Activated CD4-positive, alpha-beta T cell treated with anti-CD3 and anti-CD28 coated beads for 48 hours (primary cell): Measurements from ENCODE around the gene SPOCK1.

ENCODE experiments used
- DNase-seq: peaks from one replicate; pipeline ENCODE4 v3.0.0-alpha.2; 2020

The SPOCK1 gene

GRCh38 chr5:137439645-137440044, 59.5 kb downstream of the SPOCK1 start:
- no peak for DNase-seq

- DNase-seq: no peak
Observed at GRCh38 chr5:137438932-137439331, 60.2 kb downstream of the SPOCK1 start.

- DNase-seq: no peak
Observed at GRCh38 chr5:137437774-137438173, 61.4 kb downstream of the SPOCK1 start.

- DNase-seq: no peak
Observed at GRCh38 chr5:137433539-137433938, 65.6 kb downstream of the SPOCK1 start.

- DNase-seq: no peak
Observed at GRCh38 chr5:137432376-137432775, 66.8 kb downstream of the SPOCK1 start.

GRCh38 chr5:137431051-137431450, 68.1 kb downstream of the SPOCK1 start:
- DNase-seq: no peak

GRCh38 chr5:137415231-137415681, 83.9 kb downstream of the SPOCK1 start:
- no peak for DNase-seq

- DNase-seq: no peak
Observed at GRCh38 chr5:137414112-137414755, 84.9 kb downstream of the SPOCK1 start.

GRCh38 chr5:137412136-137412535, 87.0 kb downstream of the SPOCK1 start:
- DNase-seq: no peak

GRCh38 chr5:137410234-137411010, 88.7 kb downstream of the SPOCK1 start:
- DNase-seq: no peak

GRCh38 chr5:137409736-137410135, 89.4 kb downstream of the SPOCK1 start:
- no peak for DNase-seq

- no peak for DNase-seq
Observed at GRCh38 chr5:137407090-137407489, 92.0 kb downstream of the SPOCK1 start.

- no peak for DNase-seq
Observed at GRCh38 chr5:137405393-137405792, 93.7 kb downstream of the SPOCK1 start.

GRCh38 chr5:137403869-137404268, 95.3 kb downstream of the SPOCK1 start:
- no peak for DNase-seq

GRCh38 chr5:137402436-137403187, 96.5 kb downstream of the SPOCK1 start:
- no peak for DNase-seq

- no peak for DNase-seq
Observed at GRCh38 chr5:137401946-137402345, 97.2 kb downstream of the SPOCK1 start.

- no peak for DNase-seq
Observed at GRCh38 chr5:137400571-137400970, 98.6 kb downstream of the SPOCK1 start.

- no peak for DNase-seq
Observed at GRCh38 chr5:137399911-137400310, 99.2 kb downstream of the SPOCK1 start.

GRCh38 chr5:137398751-137399150, 100.4 kb downstream of the SPOCK1 start:
- no peak for DNase-seq

- DNase-seq: no peak
Observed at GRCh38 chr5:137398154-137398553, 101.0 kb downstream of the SPOCK1 start.

GRCh38 chr5:137395011-137395755, 103.9 kb downstream of the SPOCK1 start:
- DNase-seq: no peak

GRCh38 chr5:137394380-137394779, 104.7 kb downstream of the SPOCK1 start:
- DNase-seq: no peak
